H1 (cell line): Measurements from ENCODE around the gene AGPAT3. TPM values are rescaled to one million over a fixed set of nuclear protein-coding genes. Genes with fewer than 3 reads are reported as not detected.

Experiments
- CTCF ChIA-PET: fragments of 300-600 bp; sonication (Branson Sonifier 250); formaldehyde crosslinking; loops from one replicate; lab custom pipeline; 2021; ENCODE audit not compliant: partially characterized antibody; lab: Charles Lee
- POLR2A ChIA-PET: fragments of 300-600 bp; sonication (Branson Sonifier 250); formaldehyde crosslinking; loops from one replicate; lab custom pipeline; 2021; ENCODE audit warnings: inconsistent platforms; ENCODE audit not compliant: partially characterized antibody; lab: Charles Lee
- DNase-seq, 2 experiments: peaks; one replicate each; pipeline versions ENCODE4 v3.0.0 to v3.0.0-alpha.2; 2010 to 2022; ENCODE audit warnings: low spot score in 2 of 2, low read depth in 1 of 2, mixed read lengths in 1 of 2
- FAIRE-seq: peaks from 2 replicates; lab custom pipeline; 2011; peaks lifted over from hg19 to GRCh38; lab: Jason Lieb, UNC
- H2AFZ ChIP-seq: 2 replicates; pipeline ENCODE4 v1.8.1; 2012; ENCODE audit warnings: low read length, inconsistent platforms
- H2AK5ac ChIP-seq: 2 replicates; pipeline ENCODE4 v1.6.1; 2013; ENCODE audit warnings: low read depth, low read length
- H2BK120ac ChIP-seq: replicated peaks from 2 replicates; pipeline ENCODE3; 2013; ENCODE audit warnings: low read depth, low read length, inconsistent platforms
- H2BK12ac ChIP-seq: 2 replicates; pipeline ENCODE4 v1.6.1; 2013; ENCODE audit warnings: low read depth, low read length
- H2BK15ac ChIP-seq: 2 replicates; pipeline ENCODE4 v1.6.1; 2013; ENCODE audit warnings: low read length
- H2BK20ac ChIP-seq: 2 replicates; pipeline ENCODE4 v1.6.1; 2013; ENCODE audit warnings: low read length
- H2BK5ac ChIP-seq: 2 replicates; pipeline ENCODE4 v1.6.1; 2013; ENCODE audit warnings: low read depth, low read length
- H3K14ac ChIP-seq: 2 replicates; pipeline ENCODE4 v1.6.1; 2013; ENCODE audit warnings: inconsistent platforms; ENCODE audit not compliant: insufficient read length
- H3K18ac ChIP-seq: 2 replicates; pipeline ENCODE4 v1.6.1; 2013; ENCODE audit warnings: low read length; ENCODE audit errors: extremely low read depth
- H3K23ac ChIP-seq: 2 replicates; pipeline ENCODE4 v1.6.1; 2013; ENCODE audit warnings: inconsistent platforms; ENCODE audit not compliant: insufficient read length
- H3K23me2 ChIP-seq: 2 replicates; pipeline ENCODE4 v1.6.1; 2013; ENCODE audit warnings: low read depth, low read length
- H3K27ac ChIP-seq: 2 replicates; pipeline ENCODE4 v1.6.1; 2011; ENCODE audit warnings: low read depth, low read length, inconsistent platforms
- H3K27me3 ChIP-seq, 4 experiments: replicated peaks in 1 of 4; 1 replicate in 1 of 4; 2 replicates in 3 of 4; pipeline versions ENCODE4 v1.6.1 to v1.8.1; 2011 to 2013; ENCODE audit warnings: low read length in 3 of 4, mild to moderate bottlenecking in 3 of 4, inconsistent platforms in 2 of 4, mixed read lengths in 2 of 4, moderate library complexity in 1 of 4; ENCODE audit not compliant: control insufficient read depth in 3 of 4, insufficient read depth in 3 of 4; ENCODE audit errors: extremely low read depth in 1 of 4
- H3K36me3 ChIP-seq, 4 experiments: 2 replicates each; pipeline versions ENCODE4 v1.6.1 to v1.8.1; 2011 to 2013; ENCODE audit warnings: mild to moderate bottlenecking in 4 of 4, low read length in 3 of 4, moderate library complexity in 2 of 4, control low read depth in 1 of 4, inconsistent platforms in 1 of 4; ENCODE audit not compliant: insufficient read depth in 4 of 4, control insufficient read depth in 2 of 4
- H3K4ac ChIP-seq: replicated peaks from 2 replicates; pipeline ENCODE3; 2013; ENCODE audit warnings: low read length, low read depth, mixed read lengths, inconsistent platforms; ENCODE audit not compliant: insufficient read length
- H3K4me1 ChIP-seq, 4 experiments: replicated peaks in 1 of 4; 1 replicate in 1 of 4; 2 replicates in 3 of 4; pipeline versions ENCODE4 v1.6.1 to v1.8.1; 2011 to 2013; ENCODE audit warnings: low read length in 3 of 4, inconsistent platforms in 2 of 4, mixed read lengths in 1 of 4; ENCODE audit not compliant: insufficient read depth in 4 of 4, control insufficient read depth in 3 of 4
- H3K4me2 ChIP-seq, 2 experiments: 2 replicates each; pipeline versions ENCODE4 v1.6.1 to v1.8.1; 2011 to 2013; ENCODE audit warnings: low read depth in 2 of 2, low read length in 2 of 2, control low read depth in 1 of 2, inconsistent platforms in 1 of 2, mild to moderate bottlenecking in 1 of 2; ENCODE audit not compliant: insufficient read depth in 1 of 2
- H3K4me3 ChIP-seq, 4 experiments: fragments of 200-600, 300-600 bp in 1 of 4; sonication (generic), shearing (Covaris generic), sonication (Bioruptor Twin) in 1 of 4; 2 replicates each; pipeline versions ENCODE4 v1.5.1 to v1.8.1; 2011 to 2016; ENCODE audit warnings: low read length in 4 of 4, low read depth in 3 of 4, control low read depth in 2 of 4, inconsistent platforms in 2 of 4, mild to moderate bottlenecking in 2 of 4, mixed read lengths in 1 of 4, moderate library complexity in 1 of 4; ENCODE audit not compliant: insufficient read depth in 2 of 4; ENCODE audit errors: extremely low read depth in 1 of 4
- H3K56ac ChIP-seq: replicated peaks from 2 replicates; pipeline ENCODE3; 2013; ENCODE audit warnings: low read depth, mild to moderate bottlenecking, mixed read lengths, low read length, inconsistent platforms; ENCODE audit not compliant: insufficient read length
- H3K79me1 ChIP-seq: 2 replicates; pipeline ENCODE4 v1.6.1; 2013; ENCODE audit warnings: low read depth, low read length, control low read depth
- H3K79me2 ChIP-seq, 2 experiments: 2 replicates each; pipeline versions ENCODE4 v1.6.1 to v1.8.1; 2012 to 2013; ENCODE audit warnings: low read length in 2 of 2, mild to moderate bottlenecking in 2 of 2, inconsistent platforms in 1 of 2; ENCODE audit not compliant: insufficient read depth in 2 of 2, control insufficient read depth in 1 of 2
- H3K9ac ChIP-seq, 4 experiments: replicated peaks in 1 of 4; 1 replicate in 1 of 4; 2 replicates in 3 of 4; pipeline versions ENCODE4 v1.6.1 to v1.8.1; 2011 to 2013; ENCODE audit warnings: low read depth in 3 of 4, low read length in 3 of 4, control low read depth in 2 of 4, mild to moderate bottlenecking in 2 of 4, moderate library complexity in 2 of 4, inconsistent platforms in 1 of 4; ENCODE audit errors: extremely low read depth in 1 of 4
- H3K9me3 ChIP-seq, 2 experiments: 2 replicates each; pipeline versions ENCODE4 v1.6.1 to v1.8.1; 2012 to 2013; ENCODE audit warnings: mild to moderate bottlenecking in 2 of 2, moderate library complexity in 2 of 2, control low read depth in 1 of 2, inconsistent platforms in 1 of 2, low read depth in 1 of 2, low read length in 1 of 2, mixed read lengths in 1 of 2; ENCODE audit not compliant: insufficient read depth in 2 of 2
- H4K20me1 ChIP-seq, 2 experiments: replicated peaks in 1 of 2; 2 replicates each; pipeline versions ENCODE3 to v1.8.1; 2011 to 2013; ENCODE audit warnings: inconsistent platforms in 2 of 2, low read length in 2 of 2, mild to moderate bottlenecking in 1 of 2; ENCODE audit not compliant: insufficient read depth in 2 of 2, control insufficient read depth in 1 of 2
- H4K5ac ChIP-seq: 2 replicates; pipeline ENCODE4 v1.6.1; 2013; ENCODE audit warnings: low read length, low read depth, mixed read lengths, inconsistent platforms; ENCODE audit not compliant: insufficient read length
- H4K8ac ChIP-seq: 2 replicates; pipeline ENCODE4 v1.8.0; 2013; ENCODE audit warnings: mild to moderate bottlenecking, moderate library complexity, low read length, inconsistent platforms; ENCODE audit not compliant: insufficient read depth; ENCODE audit errors: extremely low read depth
- H4K91ac ChIP-seq: replicated peaks from 2 replicates; pipeline ENCODE3; 2013; ENCODE audit warnings: low read length, mixed read lengths, inconsistent platforms; ENCODE audit not compliant: insufficient read length
- EGR1 ChIP-seq: IDR thresholded peaks from 2 replicates; pipeline ENCODE4 v1.6.1; 2011; ENCODE audit warnings: low read depth, low read length, borderline replicate concordance
- FOSL1 ChIP-seq: IDR thresholded peaks from 2 replicates; pipeline ENCODE4 v1.6.1; 2011; ENCODE audit warnings: mild to moderate bottlenecking, low read depth, low read length, moderate library complexity; ENCODE audit not compliant: insufficient read depth
- GTF2F1 ChIP-seq: IDR thresholded peaks from 2 replicates; pipeline ENCODE4 v1.6.1; 2012; ENCODE audit warnings: low read depth, low read length, improper control_type of control experiment, borderline replicate concordance
- HDAC6 ChIP-seq: IDR thresholded peaks from one replicate; pipeline ENCODE4 v1.7.1; 2012; ENCODE audit warnings: low read depth, mild to moderate bottlenecking, inconsistent platforms, low read length, moderate library complexity
- JUN ChIP-seq: IDR thresholded peaks from 2 replicates; pipeline ENCODE4 v1.6.1; 2011; ENCODE audit warnings: low read depth, mild to moderate bottlenecking, improper control_type of control experiment, low read length
- KDM4A ChIP-seq: IDR thresholded peaks from one replicate; pipeline ENCODE4 v1.7.1; 2012; ENCODE audit warnings: low read depth, mild to moderate bottlenecking, moderate library complexity, low read length, inconsistent platforms; ENCODE audit not compliant: severe bottlenecking
- POLR2A ChIP-seq, 2 experiments: IDR thresholded peaks; 1 replicate in 1 of 2; 2 replicates in 1 of 2; pipeline ENCODE4 v1.6.1; 2011; ENCODE audit warnings: low read depth in 2 of 2, low read length in 2 of 2, mild to moderate bottlenecking in 2 of 2; ENCODE audit errors: control extremely low read depth in 1 of 2
- SIRT6 ChIP-seq: IDR thresholded peaks from one replicate; pipeline ENCODE4 v1.7.1; 2012; ENCODE audit warnings: low read length, inconsistent platforms
- SP1 ChIP-seq: IDR thresholded peaks from 2 replicates; pipeline ENCODE4 v1.6.1; 2011; ENCODE audit warnings: low read depth, low read length
- SRF ChIP-seq: IDR thresholded peaks from 2 replicates; pipeline ENCODE4 v1.6.1; 2011; ENCODE audit warnings: mild to moderate bottlenecking, low read depth, low read length, moderate library complexity
- WGBS, 2 experiments: shearing (Covaris generic) in 1 of 2; methylation state at CpG; one replicate each; pipeline versions ENCODE4 v1.1.6 to v1.1.7; 2013 to 2015; ENCODE audit warnings: low lambda C conversion rate in 2 of 2, mixed read lengths in 2 of 2, inconsistent platforms in 1 of 2, low coverage in 1 of 2, missing lambda C conversion rate in 1 of 2; ENCODE audit not compliant: insufficient replicate concordance in 2 of 2, insufficient coverage in 1 of 2, insufficient read length in 1 of 2; ENCODE audit errors: extremely low coverage in 1 of 2, missing lambda C conversion rate in 1 of 2; 5-methylcytosine and 5-hydroxymethylcytosine counted together
- polyA plus RNA-seq, 7 experiments: library from polyadenylated mRNA; depleted of rRNA in 3 of 7; stranded (reverse) in 5 of 7; unstranded in 2 of 7; fragments of >200 nt in 5 of 7; fragments of 200-250 nt in 2 of 7; gene quantifications; 1 replicate in 5 of 7; 2 replicates in 1 of 7; 4 replicates in 1 of 7; pipeline versions ENCODE4 v1.2.1 to v1.2.3, GENCODE V29; 2011 to 2013; ENCODE audit warnings: missing spikeins in 2 of 7, mixed read lengths in 2 of 7
- total RNA-seq: library from RNA; stranded (reverse); fragmentation: NEBNext Ultra II Directional; extraction: Animal tissue kit (Norgen Biotek cat#: 25700); gene quantifications from 2 replicates; pipeline ENCODE4 v1.2.1, GENCODE V29; 2021

The AGPAT3 gene
- total and polyA plus RNA-seq, 2 of the 8 experiments (the other 6 are each of a cell fraction or from before 2014, with no cell fraction given): 5.8 to 7.3 TPM

DNA sequence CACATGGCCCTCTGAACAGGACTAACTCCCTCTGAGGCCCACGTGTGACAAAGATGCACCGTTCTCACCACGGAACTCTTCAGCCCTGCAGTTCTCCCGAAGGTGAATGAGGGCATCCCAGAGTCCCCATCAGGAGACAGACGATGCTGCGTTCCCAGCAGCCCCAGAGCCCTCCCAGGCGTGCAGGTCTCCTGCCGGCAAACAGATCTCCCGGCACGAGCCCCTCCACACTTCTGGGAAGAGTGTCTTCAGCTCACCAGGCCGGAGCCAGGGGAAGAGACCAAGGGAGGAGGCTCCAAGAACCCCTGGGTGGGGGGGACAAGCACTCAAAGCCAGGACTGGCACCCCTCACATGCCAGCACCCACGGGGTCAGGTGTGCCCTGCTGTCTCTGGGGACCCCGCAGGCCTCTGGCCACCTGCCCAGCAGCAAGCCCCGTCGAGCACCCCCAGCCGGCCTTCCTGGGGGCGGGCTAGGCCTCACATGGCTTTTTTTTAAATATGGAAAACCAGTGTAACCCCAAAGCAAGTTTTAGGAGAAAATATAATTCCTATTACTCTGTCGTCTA lies 102.0 kb downstream of the AGPAT3 start:
- Histone ChIP-seq H3K18ac (no peak overlapping the region), H2BK120ac (no peak overlapping the region), H4K91ac (no peak overlapping the region), H2BK5ac (no peak overlapping the region), H3K79me1 (no peaks in the 10 kb centered on the region), H3K9me3 (no peaks in the 10 kb centered on the region), H4K20me1 (no peaks in the 10 kb centered on the region), H3K23me2 (no peaks in the 10 kb centered on the region), H3K56ac (no peak overlapping the region), H3K27ac (no peak overlapping the region; the same call in 1 of the 2 replicates), H2AK5ac (no peak overlapping the region), H3K27me3 (no peaks in the 10 kb centered on the region), H3K4me3 (no peak overlapping the region), H3K4ac (no peak overlapping the region), H4K5ac (no peak overlapping the region), H2BK15ac (no peak overlapping the region), H3K23ac (no peak overlapping the region), H3K4me1 (no peaks in the 10 kb centered on the region), H3K4me2 (no peak overlapping the region), H3K79me2 (no peaks in the 10 kb centered on the region), H2BK20ac (no peak overlapping the region), H3K9ac (no peak overlapping the region), H3K14ac (no peak overlapping the region), H2AFZ (no peak overlapping the region), H2BK12ac (no peak overlapping the region), H3K36me3 (no peaks in the 10 kb centered on the region), H4K8ac (no peak overlapping the region)
- ChIA-PET POLR2A (no interaction called here), CTCF (interaction anchor here (3.1 to 4.2 kb wide), 2 partner anchors 10 to 26 kb away, joined by 13 to 35 read pairs; no protein-coding TSS in a partner anchor)
- FAIRE-seq (no peak), DNase-seq (no peak)
- WGBS, 2 experiments: 85% methylated on average over 18 of the region's 18 CpGs; no CpG with 5 or more reads in 1 of the 2 experiments
- TF ChIP-seq SRF (no peak), EGR1 (no peak), JUN (no peak), FOSL1 (no peak), HDAC6 (no peak), SP1 (no peak), GTF2F1 (no peak), KDM4A (no peak), POLR2A (IDR thresholded peaks at IDR 0.05; ENCODE audit: control extremely low read depth in 1 of 2, low read depth in 2 of 2, low read length in 2 of 2) (no peak), SIRT6 (no peak)
